Stimulated activated CD4-positive, alpha-beta T cell treated with anti-CD3 and anti-CD28 coated beads, Interleukin-15, amount 100 ng/mL, for 1 hour (primary cell): Measurements from ENCODE around the gene USH1G.
"Not testable (repeated sequence)": the region's sequence is repeated elsewhere in the genome, so short reads cannot be mapped to it uniquely, and the experiment has no call there.

Experiments used
- DNase-seq, 2 donors: peaks; one replicate each; pipeline ENCODE4 v3.0.0-alpha.2; 2020; ENCODE audit warnings: low read depth in 1 of 2, low spot score in 1 of 2

The USH1G gene

GRCh38 chr17:74935585-74936469 lies 12.8 kb upstream of the USH1G start, which contains the start of gene OTOP3:
TSS of gene OTOP3 (plus strand) at chr17:74935898. CDS start at chr17:74935922, 24 bp downstream.
- no peak for DNase-seq

GRCh38 chr17:74935048-74935447 lies 12.0 kb upstream of the USH1G start:
- no peak for DNase-seq

GRCh38 chr17:74930535-74931036 lies 7.5 kb upstream of the USH1G start:
- DNase-seq, result no peak

GRCh38 chr17:74928786-74929185 lies 5.7 kb upstream of the USH1G start:
- DNase-seq, result no peak

GRCh38 chr17:74925242-74925641 lies 2.2 kb upstream of the USH1G start:
- no peak for DNase-seq

GRCh38 chr17:74924250-74924948 lies 1.3 kb upstream of the USH1G start, which contains the start of gene OTOP2:
TSS of gene OTOP2 (plus strand) at chr17:74924273. CDS start at chr17:74924633, 360 bp downstream.
- DNase-seq, result no peak

GRCh38 chr17:74923538-74924249 lies 639 bp upstream of the USH1G start:
- peak; percentile 28 to 64 for DNase-seq

GRCh38 chr17:74922172-74922571 lies 883 bp downstream of the USH1G start:
- no peak for DNase-seq

- no peak for DNase-seq
These were observed 1.3 kb downstream of the USH1G start for GRCh38 chr17:74921769-74922168.

- DNase-seq, result no peak
These were observed 1.9 kb downstream of the USH1G start for GRCh38 chr17:74921026-74921681.

- DNase-seq, result no peak
These were observed 2.4 kb downstream of the USH1G start for GRCh38 chr17:74920642-74921025.

GRCh38 chr17:74920306-74920620 lies 2.8 kb downstream of the USH1G start:
- DNase-seq, result no peak

GRCh38 chr17:74919440-74920305 lies 3.4 kb downstream of the USH1G start:
- DNase-seq, result no peak

GRCh38 chr17:74918906-74919305 lies 4.1 kb downstream of the USH1G start:
- no peak for DNase-seq

GRCh38 chr17:74917430-74917829 lies 5.6 kb downstream of the USH1G start:
- DNase-seq, result no peak

GRCh38 chr17:74916851-74917199 lies 6.2 kb downstream of the USH1G start:
- no peak for DNase-seq

- DNase-seq, result no peak
These were observed 6.8 kb downstream of the USH1G start for GRCh38 chr17:74916136-74916850.

- DNase-seq, result not testable (repeated sequence)
These were observed 11.6 kb downstream of the USH1G start for GRCh38 chr17:74911423-74911822.

GRCh38 chr17:74909097-74909496 lies 14.0 kb downstream of the USH1G start:
- not testable (repeated sequence) for DNase-seq
